NCI-H2171 (cell line): ENCODE data around the gene FBXL13.

Experiments used
- DNase-seq: peaks from one replicate; lab custom pipeline; 2025; lab: John Stamatoyannopoulos, UW

The FBXL13 gene

GRCh38 chr7:102895602-102896001 lies 179.0 kb downstream of the FBXL13 start:
- no peak for DNase-seq

GRCh38 chr7:102892631-102893278 lies 181.8 kb downstream of the FBXL13 start:
- DNase-seq, result no peak

- peak; percentile 61 for DNase-seq
Observed at GRCh38 chr7:102891693-102892261, 182.8 kb downstream of the FBXL13 start.

GRCh38 chr7:102890971-102891692 lies 183.5 kb downstream of the FBXL13 start:
- DNase-seq, result no peak

- DNase-seq, result no peak
Observed at GRCh38 chr7:102890292-102890970, 184.2 kb downstream of the FBXL13 start.

- no peak for DNase-seq
Observed at GRCh38 chr7:102889851-102890250, 184.7 kb downstream of the FBXL13 start.

GRCh38 chr7:102888561-102889233 lies 185.9 kb downstream of the FBXL13 start:
- no peak for DNase-seq

GRCh38 chr7:102883098-102883860 lies 191.3 kb downstream of the FBXL13 start:
- no peak for DNase-seq

- DNase-seq, result no peak
Observed at GRCh38 chr7:102875700-102876295, 198.8 kb downstream of the FBXL13 start.

- DNase-seq, result no peak
Observed at GRCh38 chr7:102874966-102875365, 199.6 kb downstream of the FBXL13 start.

- DNase-seq, result no peak
Observed at GRCh38 chr7:102874166-102874829, 200.3 kb downstream of the FBXL13 start.

GRCh38 chr7:102873470-102874165 lies 201.0 kb downstream of the FBXL13 start:
- DNase-seq, result no peak

- DNase-seq, result no peak
Observed at GRCh38 chr7:102872460-102872859, 202.1 kb downstream of the FBXL13 start.

- no peak for DNase-seq
Observed at GRCh38 chr7:102869195-102869594, 205.4 kb downstream of the FBXL13 start.

GRCh38 chr7:102866535-102867215 lies 207.9 kb downstream of the FBXL13 start:
- DNase-seq, result no peak

- no peak for DNase-seq
Observed at GRCh38 chr7:102864958-102865357, 209.6 kb downstream of the FBXL13 start.

GRCh38 chr7:102860351-102860811 lies 214.2 kb downstream of the FBXL13 start:
- no peak for DNase-seq

- no peak for DNase-seq
Observed at GRCh38 chr7:102859799-102860125, 214.8 kb downstream of the FBXL13 start.

- DNase-seq, result no peak
Observed at GRCh38 chr7:102859084-102859798, 215.4 kb downstream of the FBXL13 start.
